GM18858 (cell line): ENCODE results near the gene UGT8.
A peak's percentile ranks its signal among the peaks of the same experiment; 100 is the strongest.
"Not testable (repeated sequence)": the region's sequence is repeated elsewhere in the genome, so short reads cannot be mapped to it uniquely, and the experiment has no call there.

Experiments used
- ATAC-seq: cut with Tn5 transposase; IDR thresholded peaks from one replicate; pipeline ENCODE4 v1.9.1; 2021; ENCODE audit not compliant: unreplicated experiment

Gene UGT8

GRCh38 chr4:114601304-114602052, 2.9 kb downstream of the UGT8 start:
- ATAC-seq = peak; percentile 39

DNA sequence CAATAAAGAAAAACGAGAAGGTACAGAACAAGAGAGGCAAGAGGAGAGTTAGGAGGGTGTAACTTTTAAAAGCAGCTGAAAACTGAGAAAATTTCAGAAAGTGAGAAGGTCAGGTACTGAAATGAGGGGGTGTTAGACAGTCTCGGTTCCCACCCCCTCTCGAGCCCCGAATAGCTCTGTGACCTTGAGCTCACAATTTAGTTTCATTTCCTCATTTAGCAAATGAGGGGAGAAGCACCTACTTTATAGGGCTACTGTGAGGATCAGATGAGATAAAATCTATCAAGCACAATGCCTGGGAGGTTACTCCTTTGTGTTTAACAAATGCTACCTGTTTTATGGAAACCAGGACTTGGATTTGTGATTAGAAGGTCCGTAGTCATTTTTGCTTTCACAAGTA, 4.9 kb downstream of the UGT8 start:
- ATAC-seq = peak; percentile 93

DNA sequence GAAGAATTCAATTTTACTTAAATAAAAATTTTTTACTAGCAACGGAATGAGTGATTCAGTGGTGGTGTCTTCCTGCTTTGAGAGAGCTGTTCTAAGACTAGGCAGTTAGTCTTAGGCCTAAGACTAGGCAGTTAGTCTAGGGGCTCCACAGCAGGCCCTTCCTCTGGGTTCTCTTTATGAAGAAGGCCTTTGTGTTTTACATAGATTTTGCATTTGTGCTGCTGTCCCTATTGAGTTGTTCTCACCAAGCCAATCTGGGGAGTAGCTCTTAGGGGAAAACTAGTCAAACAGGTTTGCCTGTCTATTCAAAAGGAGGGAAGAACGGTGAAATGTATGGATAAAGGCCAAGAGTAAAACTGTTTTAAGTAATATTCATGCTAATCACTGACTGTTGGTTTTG, 7.6 kb downstream of the UGT8 start:
- no peak for ATAC-seq

DNA sequence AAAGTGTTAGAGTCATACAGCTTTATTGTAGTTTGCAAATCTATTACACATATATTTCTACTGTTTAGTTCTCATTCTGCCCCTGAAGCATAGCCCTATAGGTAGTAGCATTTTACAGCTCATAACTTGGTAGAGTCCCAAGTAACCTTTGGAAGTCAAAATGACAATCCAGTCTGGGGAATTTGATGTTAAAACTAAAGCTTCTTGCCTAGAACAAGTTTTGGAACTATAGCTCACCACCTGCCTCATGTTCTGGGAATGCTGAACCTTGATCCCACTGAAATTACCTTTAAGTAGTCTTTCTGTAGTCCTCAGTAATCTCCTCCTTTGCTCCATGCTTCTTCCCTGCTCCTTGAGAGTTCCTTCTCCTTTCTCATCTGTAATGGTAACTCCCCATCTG, 8.4 kb downstream of the UGT8 start:
- no peak for ATAC-seq

DNA sequence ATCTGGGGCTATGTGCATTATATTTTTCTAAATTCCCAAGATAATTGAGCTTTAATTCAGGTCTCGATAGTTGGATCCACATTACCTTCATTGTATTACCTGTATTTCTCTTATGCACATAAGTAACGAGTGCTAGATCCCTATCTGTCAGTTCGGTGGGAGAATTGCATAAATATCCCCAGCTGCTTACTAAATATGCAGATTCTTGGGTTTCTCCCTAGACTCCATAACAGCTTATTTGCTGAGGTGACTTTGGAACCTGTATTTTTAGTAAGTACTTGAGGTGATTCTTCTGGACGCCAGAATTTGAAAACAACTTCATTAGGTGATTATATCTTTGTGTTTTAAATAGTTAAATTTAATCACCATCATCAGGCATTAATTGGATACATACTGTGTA, 15.0 kb downstream of the UGT8 start:
- no peak for ATAC-seq

GRCh38 chr4:114615435-114615834, 16.8 kb downstream of the UGT8 start:
- no peak for ATAC-seq

DNA sequence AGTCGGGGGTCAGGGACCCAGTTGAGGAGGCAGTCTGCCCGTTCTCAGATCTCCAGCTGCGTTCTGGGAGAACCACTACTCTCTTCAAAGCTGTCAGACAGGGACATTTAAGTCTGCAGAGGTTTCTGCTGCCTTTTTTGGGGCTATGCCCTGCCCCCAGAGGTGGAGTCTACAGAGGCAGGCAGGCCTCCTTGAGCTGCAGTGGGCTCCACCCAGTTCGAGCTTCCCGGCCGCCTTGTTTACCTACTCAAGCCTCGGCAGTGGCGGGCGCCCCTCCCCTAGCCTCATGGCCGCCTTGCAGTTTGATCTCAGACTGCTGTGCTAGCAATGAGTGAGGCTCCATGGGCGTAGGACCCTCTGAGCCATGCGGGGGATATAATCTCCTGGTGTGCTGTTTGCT, 17.4 kb downstream of the UGT8 start:
- ATAC-seq = not testable (repeated sequence)

DNA sequence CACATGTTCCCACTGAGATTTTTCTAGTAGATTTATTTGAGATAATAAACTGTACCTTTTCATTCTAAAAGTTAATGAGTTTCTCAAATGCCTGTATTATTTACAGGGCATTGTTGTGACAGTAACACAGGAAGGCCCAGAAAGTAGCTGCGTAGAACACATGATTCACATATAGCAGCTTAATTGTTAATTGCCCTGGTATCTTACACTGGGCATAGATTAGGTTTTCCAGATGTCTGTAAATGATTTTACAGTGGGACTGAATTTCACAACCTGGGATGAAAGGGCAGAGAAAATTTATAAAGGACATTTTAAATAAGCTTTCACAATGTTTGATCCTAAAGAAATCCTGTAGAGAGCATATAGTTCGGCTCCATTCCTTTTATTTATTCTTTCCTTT, 27.6 kb downstream of the UGT8 start:
- ATAC-seq = no peak

DNA sequence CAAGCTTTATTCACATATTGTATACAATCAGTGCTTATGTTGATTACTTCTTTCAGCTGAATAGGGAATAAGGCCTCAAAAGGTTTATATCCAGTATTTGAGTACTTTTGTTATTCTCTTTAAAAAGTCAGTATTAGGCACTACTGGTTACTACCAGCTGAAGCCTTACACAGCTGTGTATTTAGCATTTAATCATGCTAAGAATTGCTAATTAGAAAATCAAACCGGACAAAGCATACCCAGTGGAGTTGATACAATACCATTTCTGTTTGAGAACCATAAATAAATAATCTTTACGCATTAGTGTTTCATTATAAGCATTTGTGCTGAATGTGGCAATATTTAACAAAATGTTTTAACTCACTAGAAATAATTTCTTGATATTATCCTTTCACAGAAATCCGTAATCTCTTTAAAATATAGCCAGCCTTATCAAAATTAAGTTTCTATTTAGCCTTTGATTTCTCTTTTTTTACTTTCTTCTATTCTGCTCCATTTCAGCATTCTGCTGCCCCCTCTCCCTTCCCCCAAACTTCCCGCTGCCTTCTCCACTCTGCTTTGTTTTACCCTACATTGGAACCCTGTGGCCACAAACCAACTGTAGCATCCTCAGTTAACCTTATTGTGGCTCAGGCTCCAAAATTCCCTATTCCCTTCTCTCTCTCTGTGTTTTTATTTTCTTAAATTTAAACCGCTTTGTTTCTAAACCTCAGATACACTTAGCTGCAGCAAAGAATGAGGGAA, 37.8 kb downstream of the UGT8 start:
- ATAC-seq = no peak

DNA sequence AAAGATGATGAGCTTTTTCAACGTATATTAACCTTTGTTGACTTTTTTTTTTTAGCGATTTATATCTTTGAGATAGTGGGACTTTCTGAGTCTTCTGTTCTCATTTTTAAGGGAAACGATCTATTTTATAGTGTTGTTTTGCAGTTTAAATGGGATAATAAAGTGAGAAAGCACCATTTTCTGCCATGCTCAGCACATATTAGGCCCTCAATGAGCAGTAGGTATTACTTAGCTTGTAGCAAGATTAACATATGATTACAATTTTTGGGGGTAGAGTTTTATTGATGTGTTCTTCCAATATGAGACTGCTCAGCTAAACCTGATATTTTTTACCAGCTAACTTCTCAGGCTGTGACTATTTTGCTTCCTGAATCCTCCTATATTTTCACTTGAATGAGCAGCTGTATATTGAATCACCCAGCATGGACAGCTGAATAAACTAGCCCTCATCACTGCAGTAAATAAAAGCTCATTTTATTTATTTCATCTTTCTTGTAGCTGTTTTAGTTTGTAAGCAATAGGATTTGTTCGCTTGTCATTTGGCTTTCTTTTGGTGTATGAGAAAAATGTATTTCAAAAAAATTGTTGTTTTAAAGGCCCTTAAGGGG, 43.7 kb downstream of the UGT8 start:
- ATAC-seq = no peak

DNA sequence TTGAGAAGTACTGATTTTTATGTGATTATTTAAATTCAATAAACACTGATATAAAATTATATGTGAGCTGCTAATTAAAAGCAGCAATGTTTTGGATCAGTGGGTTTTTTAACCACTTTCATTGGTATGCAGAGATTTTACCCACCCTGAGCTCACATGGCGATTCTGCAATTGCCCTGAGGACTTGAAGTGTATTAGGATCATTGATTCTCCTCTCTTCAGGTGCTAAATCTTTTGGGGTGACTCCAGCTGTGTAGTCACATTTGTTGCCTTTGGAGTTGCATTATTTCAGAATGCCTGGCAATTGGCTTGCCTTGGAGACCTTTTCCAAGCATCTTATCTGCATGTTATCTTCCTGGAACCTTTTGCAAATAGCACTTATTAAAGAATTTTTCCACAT, 51.3 kb downstream of the UGT8 start:
- ATAC-seq = no peak

DNA sequence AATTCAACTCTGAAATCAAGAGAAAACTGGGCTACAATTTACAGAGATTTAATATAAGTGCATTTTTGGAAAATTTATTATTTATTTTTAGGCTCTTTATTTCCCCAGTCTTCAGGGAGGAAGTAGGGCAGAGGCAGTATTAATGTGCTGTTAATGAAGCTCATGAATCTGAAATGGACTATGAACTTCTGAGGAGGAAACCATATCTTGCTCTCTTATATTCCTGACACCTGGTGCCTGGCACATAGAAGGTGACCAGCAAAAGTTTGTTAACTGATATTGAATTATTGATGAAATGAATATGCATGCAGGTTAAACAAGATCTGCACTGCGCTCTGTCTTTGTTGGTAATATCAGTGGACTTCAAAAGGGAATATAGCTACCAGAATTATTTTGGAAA, 55.1 kb downstream of the UGT8 start:
- no peak for ATAC-seq

DNA sequence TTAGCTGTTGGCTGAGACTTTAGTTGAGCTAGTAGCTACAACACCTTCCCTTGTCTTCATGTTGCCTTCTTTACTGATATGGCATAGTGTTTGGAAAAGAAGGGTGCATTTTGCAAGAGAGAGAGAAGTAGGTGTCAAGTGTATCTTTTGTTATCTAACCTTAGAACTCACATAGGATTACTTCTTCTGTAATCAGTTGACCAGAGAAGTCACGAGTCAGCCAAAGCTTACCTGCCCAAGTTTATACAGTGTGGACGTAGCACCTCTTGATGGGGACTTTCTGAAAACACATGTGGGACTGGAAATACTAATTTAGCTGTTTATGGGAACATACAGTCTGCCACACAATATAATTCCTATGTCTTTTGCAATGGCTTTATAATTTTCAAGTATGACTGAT, 56.0 kb downstream of the UGT8 start:
- no peak for ATAC-seq

- ATAC-seq = no peak
Observed at GRCh38 chr4:114658179-114658578, 59.6 kb downstream of the UGT8 start.

- no peak for ATAC-seq
Observed at GRCh38 chr4:114658776-114659175, 60.2 kb downstream of the UGT8 start.

- peak; percentile 96 for ATAC-seq
Observed at GRCh38 chr4:114659386-114660008, 60.9 kb downstream of the UGT8 start.

- ATAC-seq = no peak
Observed at GRCh38 chr4:114663083-114663482, 64.5 kb downstream of the UGT8 start.

- ATAC-seq = no peak
Observed at GRCh38 chr4:114668577-114668976, 70.0 kb downstream of the UGT8 start.

DNA sequence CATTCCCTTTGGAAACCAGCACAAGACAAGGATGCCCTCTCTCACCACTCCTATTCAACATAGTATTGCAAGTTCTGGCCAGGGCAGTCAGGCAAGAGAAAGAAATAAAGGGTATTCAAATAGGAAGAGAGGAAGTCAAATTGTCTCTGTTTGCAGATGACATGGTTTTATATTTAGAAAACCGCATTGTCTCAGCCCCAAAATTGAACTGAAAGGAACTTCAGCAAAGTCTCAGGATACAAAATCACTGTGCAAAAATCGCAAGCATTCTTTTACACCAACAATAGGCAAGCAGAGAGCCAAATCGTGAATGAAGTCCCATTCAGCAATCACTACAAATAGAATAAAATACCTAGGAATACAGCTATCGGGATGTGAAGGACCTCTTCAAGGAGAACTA, 72.1 kb downstream of the UGT8 start:
- ATAC-seq = not testable (repeated sequence)

GRCh38 chr4:114673306-114673705, 74.7 kb downstream of the UGT8 start:
- ATAC-seq = no peak

- ATAC-seq = no peak
Observed at GRCh38 chr4:114674080-114674479, 75.5 kb downstream of the UGT8 start.
